Adrenal gland (tissue), 5 donors: ENCODE measurements around the gene SLC7A5.

ENCODE experiments used
- CTCF ChIP-seq, 6 experiments: fragments of 450-650 bp in 4 of 6; fragments of 200-600 bp in 2 of 6; sonication (generic) in 1 of 6; IDR thresholded peaks; 1 replicate in 5 of 6; 2 replicates in 1 of 6; pipeline versions ENCODE4 v1.5.1 to v1.8.0; 2016 to 2021; ENCODE audit warnings: antibody characterized with exemption in 6 of 6, mild to moderate bottlenecking in 2 of 6, moderate library complexity in 1 of 6
- POLR2A ChIP-seq, 2 donors: fragments of 450-650 bp; IDR thresholded peaks; one replicate each; pipeline ENCODE4 v1.6.1; 2017; ENCODE audit warnings: antibody characterized with exemption in 2 of 2, mild to moderate bottlenecking in 2 of 2, moderate library complexity in 1 of 2
- donor health status: DM: no; HTN: no; CAD: no.

GRCh38 chr16:87824991-87825841 is 44.1 kb downstream of the SLC7A5 start:
- no peak for TF ChIP-seq CTCF (IDR thresholded peaks at IDR 0.05)
- TF ChIP-seq POLR2A (IDR thresholded peaks at IDR 0.05), result no peak
